ENCODE data around the gene HID1.

DNA sequence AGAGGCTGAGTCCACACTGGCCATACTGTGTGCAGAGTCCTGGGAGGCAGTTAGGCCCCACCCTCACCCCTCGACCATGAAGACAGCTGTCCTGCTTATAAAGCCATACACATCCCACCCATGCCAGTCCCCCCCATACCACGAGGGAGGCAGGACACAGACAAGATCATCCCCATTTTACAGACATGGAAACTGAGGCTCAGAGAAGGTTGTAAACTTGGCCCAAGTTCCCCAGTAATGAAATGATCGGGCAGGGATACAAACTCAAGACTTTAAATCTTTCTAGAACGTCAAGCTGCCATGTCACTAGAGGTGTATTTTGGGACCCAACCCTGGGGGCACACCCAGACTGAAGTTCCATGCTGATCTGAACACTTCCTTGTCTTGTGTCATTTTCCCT, 16.5 kb downstream of the HID1 start:
- TF ChIP-seq, protein P1, sequence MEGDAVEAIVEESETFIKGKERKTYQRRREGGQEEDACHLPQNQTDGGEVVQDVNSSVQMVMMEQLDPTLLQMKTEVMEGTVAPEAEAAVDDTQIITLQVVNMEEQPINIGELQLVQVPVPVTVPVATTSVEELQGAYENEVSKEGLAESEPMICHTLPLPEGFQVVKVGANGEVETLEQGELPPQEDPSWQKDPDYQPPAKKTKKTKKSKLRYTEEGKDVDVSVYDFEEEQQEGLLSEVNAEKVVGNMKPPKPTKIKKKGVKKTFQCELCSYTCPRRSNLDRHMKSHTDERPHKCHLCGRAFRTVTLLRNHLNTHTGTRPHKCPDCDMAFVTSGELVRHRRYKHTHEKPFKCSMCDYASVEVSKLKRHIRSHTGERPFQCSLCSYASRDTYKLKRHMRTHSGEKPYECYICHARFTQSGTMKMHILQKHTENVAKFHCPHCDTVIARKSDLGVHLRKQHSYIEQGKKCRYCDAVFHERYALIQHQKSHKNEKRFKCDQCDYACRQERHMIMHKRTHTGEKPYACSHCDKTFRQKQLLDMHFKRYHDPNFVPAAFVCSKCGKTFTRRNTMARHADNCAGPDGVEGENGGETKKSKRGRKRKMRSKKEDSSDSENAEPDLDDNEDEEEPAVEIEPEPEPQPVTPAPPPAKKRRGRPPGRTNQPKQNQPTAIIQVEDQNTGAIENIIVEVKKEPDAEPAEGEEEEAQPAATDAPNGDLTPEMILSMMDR (IDR thresholded peaks at IDR 0.05) = no peak
- TF ChIP-seq POLR2A (IDR thresholded peaks at IDR 0.05) = no peak
